Progenitor cell of endocrine pancreas (in vitro differentiated cells): ENCODE results near the gene HVCN1. TPM values are rescaled to one million over a fixed set of nuclear protein-coding genes. Genes with fewer than 3 reads are reported as not detected.
"Not testable (repeated sequence)": the region's sequence is repeated elsewhere in the genome, so short reads cannot be mapped to it uniquely, and the experiment has no call there.

Source experiments
- DNase-seq: peaks from one replicate; pipeline ENCODE4 v3.0.0; 2021; ENCODE audit warnings: low spot score; ENCODE audit not compliant: unreplicated experiment
- H3K27ac Mint-ChIP-seq: 2 replicates; pipeline ENCODE4 v1.8.0; 2021; ENCODE audit warnings: mild to moderate bottlenecking, moderate library complexity, mixed read lengths
- H3K27me3 Mint-ChIP-seq: 2 replicates; pipeline ENCODE4 v1.8.0; 2021; ENCODE audit warnings: mixed read lengths
- H3K36me3 Mint-ChIP-seq: 2 replicates; pipeline ENCODE4 v1.8.0; 2022; ENCODE audit warnings: mixed read lengths; ENCODE audit not compliant: insufficient read depth
- H3K4me1 Mint-ChIP-seq: 2 replicates; pipeline ENCODE4 v1.8.0; 2021; ENCODE audit warnings: low read depth, mixed read lengths
- H3K4me3 Mint-ChIP-seq: 2 replicates; pipeline ENCODE4 v1.8.0; 2021; ENCODE audit warnings: low read depth, mild to moderate bottlenecking, moderate library complexity, mixed read lengths
- H3K9me3 Mint-ChIP-seq: 2 replicates; pipeline ENCODE4 v1.8.0; 2021; ENCODE audit warnings: low read depth, mixed read lengths
- CTCF ChIP-seq: fragments of 200-600 bp; sonication (generic); IDR thresholded peaks from one replicate; pipeline ENCODE4 v1.5.0; 2021; ENCODE audit warnings: antibody characterized with exemption, mild to moderate bottlenecking; ENCODE audit not compliant: unreplicated experiment
- total RNA-seq: library from RNA; stranded (reverse); gene quantifications from 2 replicates; pipeline ENCODE4 v1.2.1, GENCODE V29; 2021

The HVCN1 gene
- total RNA-seq, 1 donor from 2014 or later: 4.2 TPM

GRCh38 chr12:110725267-110725666, 36.4 kb upstream of the HVCN1 start:
- Mint-ChIP-seq H3K9me3 (no peaks in the 10 kb centered on the region), H3K27me3 (no peaks in the 10 kb centered on the region), H3K4me1 (peaks cover 2% of the 10 kb centered on the region), H3K36me3 (peaks cover 39% of the 10 kb centered on the region), H3K27ac (no peak overlapping the region), H3K4me3 (no peak overlapping the region)
- no peak for DNase-seq
- TF ChIP-seq CTCF: no peak

DNA sequence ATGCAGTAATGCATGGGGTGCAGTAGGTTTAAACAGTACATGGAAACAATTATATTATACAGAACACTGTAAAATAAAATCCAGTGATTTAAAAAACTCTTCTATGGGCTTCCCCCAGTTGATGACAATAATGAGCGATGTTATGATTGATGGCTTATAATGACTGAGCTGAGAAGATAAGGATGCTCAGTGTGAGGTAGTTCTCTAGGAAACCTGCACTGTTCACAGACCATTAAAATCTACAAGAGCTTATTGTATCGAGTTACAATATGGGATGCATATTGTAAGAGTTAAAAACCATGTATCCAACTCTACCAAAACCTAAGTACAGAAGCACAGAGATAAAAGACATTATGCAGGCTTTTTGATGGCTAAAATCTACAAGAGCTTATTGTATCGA, 34.0 kb upstream of the HVCN1 start:
- H3K27ac Mint-ChIP-seq, H3K4me3 Mint-ChIP-seq, DNase-seq, H3K4me1 Mint-ChIP-seq, H3K9me3 Mint-ChIP-seq, H3K27me3 Mint-ChIP-seq: not testable (repeated sequence)
- H3K36me3 Mint-ChIP-seq: peaks cover 39% of the 10 kb centered on the region

DNA sequence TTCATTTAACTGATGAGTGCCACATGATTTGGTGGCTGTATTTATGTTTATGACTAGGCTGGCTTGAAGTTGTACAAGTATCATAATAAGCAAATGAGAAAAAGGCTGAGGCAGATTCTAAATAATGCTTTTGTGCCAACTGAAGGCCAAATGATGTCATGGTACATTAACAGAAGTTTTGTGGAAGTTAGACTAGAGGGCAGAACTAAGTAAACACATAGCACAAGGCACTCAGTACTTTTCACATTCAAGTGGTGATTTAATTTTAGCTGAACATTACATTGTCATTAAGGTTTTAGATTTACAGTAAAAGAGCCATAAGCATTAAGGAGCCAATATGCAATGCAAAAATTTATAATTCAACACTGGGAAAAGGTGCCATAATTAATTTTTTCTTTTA, 32.7 kb upstream of the HVCN1 start:
- H3K9me3 Mint-ChIP-seq: no peaks in the 10 kb centered on the region
- TF ChIP-seq CTCF: no peak

DNA sequence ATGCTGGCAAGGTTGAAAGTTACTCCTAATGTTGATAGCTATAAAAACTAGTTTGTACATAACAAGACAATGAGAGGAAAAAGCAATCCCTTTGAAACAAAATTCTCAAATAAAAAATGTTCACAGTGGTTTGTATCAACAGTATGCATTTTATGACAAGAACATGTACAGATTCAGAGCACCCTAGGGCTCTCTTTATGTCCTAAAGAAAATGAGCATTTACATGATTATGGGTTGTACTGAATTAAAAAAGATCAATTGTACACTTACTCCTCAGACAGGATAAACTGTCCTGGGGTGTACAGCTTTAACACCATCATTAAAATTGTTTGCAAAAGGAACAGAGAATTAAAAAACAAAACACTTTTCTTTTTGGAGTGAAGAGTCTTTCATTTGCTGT, 31.6 kb upstream of the HVCN1 start:
- Mint-ChIP-seq H3K4me3 (no peak overlapping the region), H3K27ac (no peak overlapping the region), H3K27me3 (no peaks in the 10 kb centered on the region), H3K9me3 (no peaks in the 10 kb centered on the region), H3K36me3 (peaks cover 31% of the 10 kb centered on the region), H3K4me1 (peaks cover 3% of the 10 kb centered on the region)
- no peak for DNase-seq
- TF ChIP-seq CTCF: no peak

More for the DNA sequence above, 32.7 kb upstream of the HVCN1 start:
- no peaks in the 10 kb centered on the region for H3K27me3 Mint-ChIP-seq
- peaks cover 3% of the 10 kb centered on the region for H3K4me1 Mint-ChIP-seq
- peaks cover 35% of the 10 kb centered on the region for H3K36me3 Mint-ChIP-seq
- no peak for DNase-seq
- no peak overlapping the region for H3K4me3 Mint-ChIP-seq
- no peak overlapping the region for H3K27ac Mint-ChIP-seq

- Mint-ChIP-seq H3K9me3 (no peaks in the 10 kb centered on the region), H3K27ac (no peak overlapping the region), H3K27me3 (no peaks in the 10 kb centered on the region), H3K36me3 (peaks cover 25% of the 10 kb centered on the region), H3K4me1 (peaks cover 3% of the 10 kb centered on the region), H3K4me3 (no peak overlapping the region)
- DNase-seq: no peak
- TF ChIP-seq CTCF: no peak
These were observed 29.4 kb upstream of the HVCN1 start for GRCh38 chr12:110718222-110718908.

GRCh38 chr12:110717037-110717436, 28.1 kb upstream of the HVCN1 start:
- H3K27ac Mint-ChIP-seq: no peak overlapping the region
- no peaks in the 10 kb centered on the region for H3K9me3 Mint-ChIP-seq
- TF ChIP-seq CTCF: no peak
- H3K27me3 Mint-ChIP-seq: no peaks in the 10 kb centered on the region
- DNase-seq: no peak
- no peak overlapping the region for H3K4me3 Mint-ChIP-seq
- peaks cover 21% of the 10 kb centered on the region for H3K36me3 Mint-ChIP-seq
- peaks cover 3% of the 10 kb centered on the region for H3K4me1 Mint-ChIP-seq
